ENCODE data around the gene DNAJC13.

- TF ChIP-seq, protein P1, sequence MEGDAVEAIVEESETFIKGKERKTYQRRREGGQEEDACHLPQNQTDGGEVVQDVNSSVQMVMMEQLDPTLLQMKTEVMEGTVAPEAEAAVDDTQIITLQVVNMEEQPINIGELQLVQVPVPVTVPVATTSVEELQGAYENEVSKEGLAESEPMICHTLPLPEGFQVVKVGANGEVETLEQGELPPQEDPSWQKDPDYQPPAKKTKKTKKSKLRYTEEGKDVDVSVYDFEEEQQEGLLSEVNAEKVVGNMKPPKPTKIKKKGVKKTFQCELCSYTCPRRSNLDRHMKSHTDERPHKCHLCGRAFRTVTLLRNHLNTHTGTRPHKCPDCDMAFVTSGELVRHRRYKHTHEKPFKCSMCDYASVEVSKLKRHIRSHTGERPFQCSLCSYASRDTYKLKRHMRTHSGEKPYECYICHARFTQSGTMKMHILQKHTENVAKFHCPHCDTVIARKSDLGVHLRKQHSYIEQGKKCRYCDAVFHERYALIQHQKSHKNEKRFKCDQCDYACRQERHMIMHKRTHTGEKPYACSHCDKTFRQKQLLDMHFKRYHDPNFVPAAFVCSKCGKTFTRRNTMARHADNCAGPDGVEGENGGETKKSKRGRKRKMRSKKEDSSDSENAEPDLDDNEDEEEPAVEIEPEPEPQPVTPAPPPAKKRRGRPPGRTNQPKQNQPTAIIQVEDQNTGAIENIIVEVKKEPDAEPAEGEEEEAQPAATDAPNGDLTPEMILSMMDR (IDR thresholded peaks at IDR 0.05; ENCODE audit: low read length): no peak
- no peak for TF ChIP-seq EZH2 (IDR thresholded peaks at IDR 0.05; ENCODE audit: borderline replicate concordance, low read length)
Measured at GRCh38 chr3:132378048-132378762, 39.1 kb upstream of the DNAJC13 start.
